ENCODE measurements around the gene FLYWCH2. TPM values are rescaled to one million over a fixed set of nuclear protein-coding genes. Genes with fewer than 3 reads are reported as not detected.

The FLYWCH2 gene
- total and polyA plus RNA-seq, 9 of the 15 experiments (the other 6 are each of a cell fraction or from before 2014, with no cell fraction given) = 0.70 to 55.5 (median 7.6) TPM

GRCh38 chr16:2902337-2903130 lies 19.5 kb downstream of the FLYWCH2 start:
- no peak overlapping the region for H3K4me2 ChIP-seq (ENCODE audit: insufficient read depth, low read length)
- ATAC-seq (no peak), FAIRE-seq (no peak), DNase-seq (ENCODE audit: extremely low read depth in 1 of 4, low spot score in 3 of 4) (peak in 1 of 4 experiments; percentile 8)
- BruUV-seq (replicated peaks) = no TSS peak
- TF ChIP-seq, protein P1, sequence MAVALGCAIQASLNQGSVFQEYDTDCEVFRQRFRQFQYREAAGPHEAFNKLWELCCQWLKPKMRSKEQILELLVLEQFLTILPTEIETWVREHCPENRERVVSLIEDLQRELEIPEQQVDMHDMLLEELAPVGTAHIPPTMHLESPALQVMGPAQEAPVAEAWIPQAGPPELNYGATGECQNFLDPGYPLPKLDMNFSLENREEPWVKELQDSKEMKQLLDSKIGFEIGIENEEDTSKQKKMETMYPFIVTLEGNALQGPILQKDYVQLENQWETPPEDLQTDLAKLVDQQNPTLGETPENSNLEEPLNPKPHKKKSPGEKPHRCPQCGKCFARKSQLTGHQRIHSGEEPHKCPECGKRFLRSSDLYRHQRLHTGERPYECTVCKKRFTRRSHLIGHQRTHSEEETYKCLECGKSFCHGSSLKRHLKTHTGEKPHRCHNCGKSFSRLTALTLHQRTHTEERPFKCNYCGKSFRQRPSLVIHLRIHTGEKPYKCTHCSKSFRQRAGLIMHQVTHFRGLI (CRISPR knock-in tag; IDR thresholded peaks at IDR 0.05) = no peak
- no peak for TF ChIP-seq POU5F1 (IDR thresholded peaks at IDR 0.05; ENCODE audit: borderline replicate concordance, low read depth, low read length, partially characterized antibody)
- no peak for TF ChIP-seq SMC3 (conservative IDR thresholded peaks at IDR 0.05; ENCODE audit: insufficient read depth, low read depth, low read length)
- TF ChIP-seq, protein P2, sequence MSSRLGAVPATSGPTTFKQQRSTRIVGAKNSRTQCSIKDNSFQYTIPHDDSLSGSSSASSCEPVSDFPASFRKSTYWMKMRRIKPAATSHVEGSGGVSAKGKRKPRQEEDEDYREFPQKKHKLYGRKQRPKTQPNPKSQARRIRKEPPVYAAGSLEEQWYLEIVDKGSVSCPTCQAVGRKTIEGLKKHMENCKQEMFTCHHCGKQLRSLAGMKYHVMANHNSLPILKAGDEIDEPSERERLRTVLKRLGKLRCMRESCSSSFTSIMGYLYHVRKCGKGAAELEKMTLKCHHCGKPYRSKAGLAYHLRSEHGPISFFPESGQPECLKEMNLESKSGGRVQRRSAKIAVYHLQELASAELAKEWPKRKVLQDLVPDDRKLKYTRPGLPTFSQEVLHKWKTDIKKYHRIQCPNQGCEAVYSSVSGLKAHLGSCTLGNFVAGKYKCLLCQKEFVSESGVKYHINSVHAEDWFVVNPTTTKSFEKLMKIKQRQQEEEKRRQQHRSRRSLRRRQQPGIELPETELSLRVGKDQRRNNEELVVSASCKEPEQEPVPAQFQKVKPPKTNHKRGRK (tag; IDR thresholded peaks at IDR 0.05) = no peak
- H2AFZ ChIP-seq (ENCODE audit: low read depth, low read length) = no peak overlapping the region
- ChIA-PET POLR2A (interaction anchor here (0.6 to 1.7 kb wide), 4 partner anchors 11 to 634 kb away, joined by 4 to 5 read pairs (median 4); partner anchors contain the start of gene FLYWCH2), CTCF (ENCODE audit: low intra/inter-chr PET ratio) (no interaction called here)
- H3K4me3 ChIP-seq = no peak overlapping the region
- 82% methylated on average over 9 of the region's 9 CpGs for WGBS (ENCODE audit: insufficient coverage, low coverage, missing lambda C conversion rate)
- no peaks in the 10 kb centered on the region for H3K36me3 ChIP-seq (ENCODE audit: control insufficient read depth, insufficient read depth, low read length)
- no peaks in the 10 kb centered on the region for H3K27me3 ChIP-seq (ENCODE audit: control insufficient read depth in 2 of 2, insufficient read depth in 2 of 2, low read length in 2 of 2)
- H3K79me2 ChIP-seq (ENCODE audit: control insufficient read depth, insufficient read depth, low read length) = peaks cover 6% of the 10 kb centered on the region; the same call in 2 of the 3 replicates
- in situ Hi-C loops (cut with MboI) = no loop called here
- no peak overlapping the region for H3K27ac ChIP-seq (ENCODE audit: extremely low read depth, low read depth, low read length)
- no peaks in the 10 kb centered on the region for H3K9me1 ChIP-seq (ENCODE audit: control insufficient read depth, insufficient read depth, low read length)
- no peak overlapping the region for H3K9ac ChIP-seq (ENCODE audit: insufficient read depth in 1 of 2, low read depth in 2 of 2, low read length in 2 of 2)
- no peaks in the 10 kb centered on the region for H4K20me1 ChIP-seq (replicated peaks; ENCODE audit: control insufficient read depth, insufficient read depth, low read length)
- intact Hi-C loops (cut with micrococcal nuclease) = no loop called here
- H3K9me3 ChIP-seq (replicated peaks; ENCODE audit: control insufficient read depth, insufficient read depth, low read depth, low read length) = no peaks in the 10 kb centered on the region
- H3K4me1 ChIP-seq (replicated peaks in 1 of 2; ENCODE audit: control insufficient read depth in 2 of 2, insufficient read depth in 2 of 2, low read length in 2 of 2) = peaks cover 14 to 40% of the 10 kb centered on the region in 2 experiments; a peak in 4 of 5 replicates
